ELR (cell line): ENCODE measurements around the gene SEC14L1.
A peak's percentile ranks its signal among the peaks of the same experiment; 100 is the strongest.
"Not testable (repeated sequence)": the region's sequence is repeated elsewhere in the genome, so short reads cannot be mapped to it uniquely, and the experiment has no call there.

ENCODE experiments used
- DNase-seq: peaks from one replicate; pipeline ENCODE4 v3.0.0-alpha.2; 2015; ENCODE audit warnings: low read depth

The SEC14L1 gene

DNA sequence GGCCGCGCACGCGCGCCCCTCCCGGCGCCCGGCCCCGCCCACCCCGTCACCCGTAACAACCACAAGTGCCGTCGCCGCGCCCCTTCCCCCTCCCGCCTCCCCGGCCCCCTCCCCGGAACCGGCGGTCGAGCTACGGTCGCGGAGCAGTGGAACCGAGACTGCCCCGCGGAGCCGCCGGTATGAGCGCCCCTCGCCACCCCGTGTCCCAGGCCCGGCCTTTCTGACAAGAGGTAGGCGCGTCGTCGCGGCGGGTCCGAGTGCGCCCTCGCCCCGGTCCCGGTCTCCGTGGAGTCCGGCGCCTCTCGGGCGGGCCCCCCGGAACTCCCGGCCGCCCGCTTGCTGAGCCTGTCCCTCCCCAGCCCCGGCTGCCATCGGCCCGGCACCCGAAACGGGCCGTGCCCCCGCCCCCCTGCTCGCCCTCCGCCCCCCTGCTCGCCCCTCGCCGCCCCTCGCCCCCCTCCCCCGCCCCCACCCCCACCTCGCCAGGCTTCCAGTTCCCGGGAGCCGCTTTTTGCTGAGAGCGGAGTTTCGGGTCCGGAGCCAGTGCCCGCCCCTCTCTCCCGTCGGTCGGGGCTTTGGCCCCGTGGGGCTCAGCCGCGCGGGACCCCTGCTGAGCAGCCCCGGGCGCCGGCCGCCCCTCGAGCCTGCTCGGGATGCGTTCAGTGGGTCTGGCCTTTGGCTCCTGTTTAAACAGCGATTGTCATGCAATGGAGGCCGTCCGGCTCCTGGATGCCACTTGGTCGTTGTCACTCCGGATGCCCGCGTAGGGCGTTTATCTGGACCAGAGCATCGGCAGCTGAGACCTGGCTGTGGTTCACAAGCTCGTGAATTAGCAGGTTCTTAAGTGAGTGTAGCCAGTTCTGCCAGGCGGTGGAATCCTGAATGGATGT lies at the start of gene SEC14L1:
SEC14L1 (plus strand) TSS at position 92 of the 890 bp plus-strand sequence. CDS start 2,628 bp downstream, outside the sequence.
- peak; percentile 72 for DNase-seq

- DNase-seq = no peak
Measured at GRCh38 chr17:77092025-77092424, 48.7 kb upstream of the SEC14L1 start.

DNA sequence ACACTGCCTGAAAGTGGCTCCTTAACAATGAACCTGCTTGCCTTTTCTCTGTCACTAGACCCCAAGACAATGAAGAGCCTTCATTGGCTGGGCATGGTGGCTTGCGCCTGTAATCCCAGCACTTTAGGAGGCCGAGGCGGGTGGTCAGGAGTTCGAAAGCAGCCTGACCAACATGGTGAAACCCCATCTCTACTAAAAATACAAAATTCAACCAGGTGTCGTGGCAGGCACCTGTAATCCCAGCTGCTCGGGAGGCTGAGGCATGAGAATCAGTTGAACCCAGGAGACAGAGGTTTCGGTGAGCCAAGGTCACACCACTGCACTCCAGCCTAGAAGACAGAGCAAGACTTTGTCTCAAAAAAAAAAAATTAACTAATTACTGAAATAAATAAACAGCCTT lies 45.3 kb upstream of the SEC14L1 start:
- DNase-seq = no peak

DNA sequence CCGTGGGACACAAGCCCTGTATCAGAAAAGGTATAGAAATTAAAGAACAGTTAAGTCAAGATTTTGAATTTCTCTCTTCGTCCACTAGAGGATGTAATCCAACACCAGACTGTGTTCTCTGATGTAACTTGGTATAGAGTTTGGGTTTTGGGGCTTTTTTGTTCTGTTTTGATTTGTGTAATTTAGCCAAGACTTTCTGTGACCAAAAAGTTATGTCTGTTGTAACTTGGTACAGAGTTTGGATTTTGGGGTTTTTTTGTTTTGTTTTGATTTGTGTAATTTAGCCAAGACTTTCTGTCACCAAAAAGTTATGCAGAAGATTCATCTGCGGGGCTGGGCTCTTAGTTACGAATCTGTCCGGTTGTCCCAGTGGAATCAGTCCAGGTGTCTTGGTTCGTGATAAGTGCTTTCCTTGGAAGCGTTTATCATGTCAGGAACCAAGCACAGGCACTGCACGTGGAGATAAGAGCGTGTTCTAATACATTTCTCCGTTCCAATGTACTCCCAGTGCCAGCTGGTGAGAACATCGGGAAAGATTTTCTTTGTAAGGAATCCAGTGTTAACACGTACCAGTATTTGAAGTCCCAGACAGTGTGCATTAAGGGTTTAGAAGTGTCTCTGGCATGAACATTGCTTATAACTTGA lies 44.1 kb upstream of the SEC14L1 start:
- DNase-seq = peak; percentile 68

GRCh38 chr17:77097631-77098180 lies 43.1 kb upstream of the SEC14L1 start:
- DNase-seq = no peak

DNA sequence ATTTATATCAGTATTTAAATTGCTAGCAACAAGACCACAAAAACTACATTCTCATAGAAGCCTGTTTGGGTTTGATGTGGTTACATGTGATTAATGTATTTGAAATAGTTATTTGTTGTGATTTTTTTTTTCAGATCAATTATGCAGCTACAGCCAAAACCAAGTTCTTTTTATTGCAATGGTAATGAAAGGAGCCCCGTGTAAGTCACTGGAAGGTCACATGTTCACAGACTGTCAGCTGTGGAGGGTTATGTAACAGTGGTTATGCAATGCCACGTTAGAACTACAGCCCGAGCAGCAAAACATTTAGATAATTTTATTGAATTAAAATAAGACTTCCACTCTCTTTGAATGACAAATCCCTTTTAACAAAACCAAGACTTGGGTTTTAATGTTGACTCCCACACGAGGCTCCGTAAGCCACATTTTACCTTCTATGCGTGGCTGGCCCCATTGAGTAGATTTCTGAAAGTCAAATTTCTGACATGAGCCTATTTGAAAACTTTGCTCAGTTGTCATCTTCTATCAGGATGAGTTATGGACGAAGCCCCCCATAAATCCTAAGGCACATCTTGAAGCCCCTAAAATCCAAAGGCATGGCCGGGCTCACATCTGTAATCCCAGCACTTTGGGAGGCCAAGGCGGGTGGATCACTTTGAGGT lies 41.8 kb upstream of the SEC14L1 start:
- no peak for DNase-seq

DNA sequence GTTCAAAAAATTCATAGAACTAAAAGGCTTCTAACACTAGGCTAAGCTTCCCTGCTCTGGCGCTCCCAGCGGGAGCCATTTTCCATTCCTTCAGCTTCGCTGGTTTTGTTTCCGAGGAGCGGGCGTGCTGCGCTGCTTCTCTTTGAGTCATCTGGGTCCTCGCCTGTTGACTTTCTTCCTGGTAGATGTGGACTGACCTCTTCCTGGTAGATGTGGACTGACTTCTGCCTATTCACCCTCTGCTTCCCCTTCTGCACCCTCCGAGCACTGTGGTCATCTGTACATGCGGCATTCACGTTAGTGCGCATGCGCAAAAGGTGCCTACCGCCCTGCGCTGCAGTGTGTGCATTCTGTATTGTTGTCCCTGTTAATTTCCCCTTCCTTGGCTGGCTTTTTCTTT lies 40.8 kb upstream of the SEC14L1 start:
- DNase-seq = no peak

- DNase-seq = no peak
Measured at GRCh38 chr17:77101521-77102410, 39.0 kb upstream of the SEC14L1 start.

DNA sequence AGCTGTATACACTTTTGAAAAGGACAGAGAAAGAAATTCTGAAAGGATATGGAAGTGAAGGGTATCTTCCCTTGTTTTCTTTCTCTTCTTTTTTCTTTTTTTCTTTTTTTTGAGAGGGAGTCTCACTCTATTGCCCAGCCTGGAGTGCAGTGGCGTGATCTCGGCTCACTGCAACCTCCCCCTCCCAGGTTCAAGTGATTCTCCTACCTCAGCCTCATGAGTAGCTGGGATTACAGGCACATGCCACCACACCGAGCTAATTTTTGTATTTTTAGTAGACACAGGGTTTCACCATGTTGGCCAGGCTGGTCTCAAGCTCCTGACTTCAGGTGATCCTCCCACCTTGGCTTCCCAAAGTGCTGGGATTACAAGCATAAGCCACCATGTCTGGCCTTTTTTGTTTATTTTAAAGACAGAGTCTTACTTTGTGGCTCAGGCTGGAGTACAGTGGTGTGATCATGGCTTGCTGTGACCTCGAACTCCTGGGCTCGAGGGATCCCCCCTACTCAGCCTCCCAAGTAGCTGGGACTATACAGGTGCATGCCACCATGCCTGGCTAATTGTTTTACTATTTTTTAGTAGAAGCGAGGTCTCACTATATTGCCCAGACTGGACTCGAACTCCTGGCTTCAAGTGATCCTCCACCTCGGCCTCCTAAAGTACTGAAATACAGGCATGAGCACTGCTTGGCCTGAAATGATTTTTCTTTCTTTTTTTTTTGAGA lies 38.2 kb upstream of the SEC14L1 start:
- not testable (repeated sequence) for DNase-seq

DNA sequence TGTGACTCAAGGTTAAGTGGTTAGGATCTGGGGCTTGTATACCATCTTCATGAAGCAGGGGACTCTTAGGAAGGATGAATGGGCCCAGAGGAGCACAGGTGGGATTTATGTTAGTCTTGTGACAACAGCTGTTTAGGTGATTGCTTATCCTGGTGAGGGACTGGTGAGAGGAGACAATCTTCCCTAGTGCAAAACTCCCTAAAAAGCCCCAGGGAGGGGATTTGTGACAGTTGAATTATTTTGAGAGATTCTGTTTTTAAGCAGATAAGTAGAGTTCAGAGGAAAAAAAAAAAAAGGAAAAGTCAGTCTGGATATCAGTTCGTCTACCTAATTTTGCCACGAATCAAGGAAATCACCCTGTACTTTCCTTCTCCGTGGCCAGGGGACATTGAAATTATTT lies 35.1 kb upstream of the SEC14L1 start:
- no peak for DNase-seq

DNA sequence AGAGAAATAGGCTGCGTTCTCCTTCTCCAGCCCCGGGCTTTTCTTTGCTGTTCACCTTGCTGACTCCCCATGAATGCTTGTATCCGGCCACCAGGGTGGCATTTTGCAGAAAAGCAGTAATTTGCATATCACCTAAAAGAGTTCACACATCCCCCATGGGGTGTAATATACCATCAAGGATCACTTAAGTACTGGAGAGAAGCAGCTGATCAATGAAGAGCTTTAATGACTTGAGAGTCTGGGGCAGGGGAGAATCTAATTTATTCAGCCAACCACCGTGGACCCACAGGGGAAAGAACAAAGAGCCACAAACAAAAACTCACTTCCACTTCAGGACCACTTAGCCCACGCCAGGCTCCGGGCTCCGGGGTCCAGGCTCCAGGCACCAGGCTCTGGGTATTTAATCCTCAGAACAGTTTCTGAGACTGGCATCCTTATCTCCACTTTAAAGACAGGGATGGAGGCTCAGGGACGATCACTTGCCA lies 33.9 kb upstream of the SEC14L1 start:
- no peak for DNase-seq

- peak; percentile 71 for DNase-seq
Measured at GRCh38 chr17:77107506-77108433, 33.0 kb upstream of the SEC14L1 start.

- no peak for DNase-seq
Measured at GRCh38 chr17:77109159-77109759, 31.5 kb upstream of the SEC14L1 start.

GRCh38 chr17:77109764-77110359 lies 30.9 kb upstream of the SEC14L1 start:
- DNase-seq = peak; percentile 71

DNA sequence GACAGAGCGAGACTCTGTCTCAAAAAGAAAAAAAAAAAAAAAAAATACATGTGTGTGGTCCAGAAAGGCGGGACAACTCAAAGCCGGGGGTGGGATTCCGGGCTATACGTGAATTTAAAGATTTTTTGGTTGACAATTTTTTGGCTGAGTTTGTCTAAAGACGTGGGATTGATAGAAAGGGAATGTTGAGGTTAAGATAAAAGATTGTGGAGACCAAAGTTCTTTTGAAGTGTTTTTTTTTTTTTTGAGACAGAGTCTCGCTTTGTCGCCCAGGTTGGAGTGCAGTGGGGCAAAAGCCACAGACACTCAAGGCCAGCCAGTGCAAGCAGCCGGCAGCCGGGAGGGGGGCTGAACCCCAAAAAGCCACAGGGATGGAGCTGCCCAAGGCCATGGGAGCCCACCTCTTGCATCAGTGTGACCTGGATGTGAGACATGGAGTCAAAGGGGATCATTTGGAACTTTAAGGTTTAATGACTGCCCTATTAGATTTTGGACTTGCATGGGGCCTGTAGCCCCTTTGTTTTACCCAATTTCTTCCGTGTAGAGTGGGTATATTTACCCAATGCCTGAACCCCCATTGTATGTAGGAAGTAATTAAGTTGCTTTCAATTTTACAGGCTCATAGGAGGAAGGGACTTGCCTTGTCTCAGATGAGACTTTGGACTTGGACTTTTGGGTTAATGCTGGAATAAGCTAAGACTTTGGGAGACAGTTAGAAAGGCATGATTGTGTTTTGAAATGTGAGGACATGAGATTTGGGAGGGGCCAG lies 29.4 kb upstream of the SEC14L1 start:
- DNase-seq = not testable (repeated sequence)

- DNase-seq = no peak
Measured at GRCh38 chr17:77111934-77112296, 28.9 kb upstream of the SEC14L1 start.

DNA sequence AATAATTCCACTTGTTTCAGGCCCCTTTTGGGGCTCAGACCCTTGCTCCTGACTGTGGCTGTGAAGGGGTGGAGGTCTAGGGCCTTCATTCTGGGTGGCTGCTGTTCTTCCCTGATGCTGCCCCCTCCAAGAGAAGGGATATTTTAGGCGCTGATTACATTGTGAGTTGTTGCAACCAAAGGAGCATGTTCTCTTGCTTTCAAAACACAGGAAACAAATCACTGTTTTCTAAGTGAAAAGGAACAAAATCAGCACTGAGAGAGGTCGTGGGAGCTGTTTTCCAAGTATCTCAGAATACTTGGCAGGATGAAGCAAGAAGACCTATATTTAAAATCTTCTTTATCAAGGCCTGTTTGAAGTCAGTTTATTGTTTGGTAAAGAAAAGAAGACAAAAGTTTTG lies 25.3 kb upstream of the SEC14L1 start:
- no peak for DNase-seq

GRCh38 chr17:77115947-77116346 lies 24.8 kb upstream of the SEC14L1 start:
- DNase-seq = no peak
